ENCODE results near the gene TMOD3.
"Not testable (repeated sequence)": the region's sequence is repeated elsewhere in the genome, so short reads cannot be mapped to it uniquely, and the experiment has no call there.

The TMOD3 gene

GRCh38 chr15:51865317-51865716, 35.9 kb downstream of the TMOD3 start:
- DNase-seq = no peak

DNA sequence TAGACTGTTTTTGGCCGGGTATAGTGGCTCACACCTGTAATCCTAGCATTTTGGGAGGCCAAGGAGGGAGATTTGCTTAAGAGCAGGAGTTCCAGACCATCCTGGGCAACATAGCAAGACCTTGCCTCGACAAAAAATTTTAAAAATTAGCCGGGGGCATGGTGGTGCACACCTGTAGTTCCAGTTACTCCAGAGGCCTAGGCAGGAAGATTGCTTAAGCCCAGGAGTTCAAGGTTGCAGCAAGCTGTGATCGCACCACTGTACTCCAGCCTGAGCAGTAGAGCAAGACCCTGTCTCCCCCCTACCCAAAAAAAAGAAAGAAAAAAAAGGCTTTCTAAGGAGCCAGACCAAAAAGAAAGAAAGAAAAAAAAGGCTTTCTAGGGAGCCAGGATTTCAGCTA, 36.7 kb downstream of the TMOD3 start:
- no peak for DNase-seq

DNA sequence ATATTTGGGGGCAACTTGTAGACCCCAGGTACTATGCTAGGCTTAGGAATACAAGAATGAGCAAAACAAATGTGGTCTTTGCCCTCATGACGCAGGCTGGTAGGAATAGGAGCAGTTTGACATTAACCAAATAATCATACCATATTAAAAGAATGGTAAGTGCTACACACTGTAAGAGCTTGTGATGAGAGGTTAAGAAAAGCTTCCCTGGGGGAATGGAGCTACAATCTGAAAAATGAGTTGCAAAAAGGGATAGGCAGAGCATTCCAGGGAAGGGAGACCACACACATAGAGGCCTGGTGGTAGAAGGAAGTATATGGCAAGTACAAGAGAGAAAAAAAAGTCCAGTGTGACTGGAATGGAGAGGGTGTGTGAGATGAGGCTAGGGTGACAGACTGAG, 37.3 kb downstream of the TMOD3 start:
- no peak for DNase-seq

DNA sequence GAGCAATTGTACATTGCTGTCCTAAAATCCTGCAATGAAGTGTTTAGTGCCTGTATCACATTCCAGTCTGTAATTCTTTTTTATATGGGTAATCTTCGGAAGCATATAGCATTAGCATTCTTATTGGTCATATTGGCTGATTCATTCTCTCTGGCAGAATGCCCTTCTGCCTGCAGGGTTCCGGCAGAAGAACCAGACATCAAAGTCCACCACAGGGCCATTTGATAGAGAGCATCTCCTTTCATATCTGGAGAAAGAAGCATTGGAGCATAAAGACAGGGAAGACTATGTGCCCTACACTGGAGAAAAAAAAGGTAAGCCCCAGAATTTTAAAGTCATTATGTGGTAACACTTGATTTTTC, 39.6 kb downstream of the TMOD3 start:
- DNase-seq = no peak

GRCh38 chr15:51870774-51871173, 41.3 kb downstream of the TMOD3 start:
- DNase-seq = no peak

GRCh38 chr15:51874751-51875644, 45.5 kb downstream of the TMOD3 start:
- no peak for DNase-seq

DNA sequence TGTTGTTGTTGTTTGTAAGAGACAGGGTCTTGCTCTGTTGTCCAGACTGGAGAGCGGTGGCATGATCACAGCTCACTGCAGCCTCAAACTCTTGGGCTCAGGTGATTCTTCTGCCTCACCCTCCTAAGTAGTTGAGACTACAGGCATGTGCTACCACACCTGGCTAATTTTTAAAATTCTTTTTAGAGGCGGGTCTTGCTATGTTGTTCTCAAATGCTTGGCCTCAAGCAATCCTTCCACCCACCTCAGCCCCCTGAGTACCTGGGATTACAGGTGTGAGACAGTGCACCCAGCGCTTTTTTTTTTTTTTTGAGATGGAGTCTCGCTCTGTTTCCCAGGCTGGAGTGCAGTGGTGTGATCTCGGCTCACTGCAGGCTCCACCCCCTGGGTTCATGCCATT, 46.7 kb downstream of the TMOD3 start:
- DNase-seq = no peak

DNA sequence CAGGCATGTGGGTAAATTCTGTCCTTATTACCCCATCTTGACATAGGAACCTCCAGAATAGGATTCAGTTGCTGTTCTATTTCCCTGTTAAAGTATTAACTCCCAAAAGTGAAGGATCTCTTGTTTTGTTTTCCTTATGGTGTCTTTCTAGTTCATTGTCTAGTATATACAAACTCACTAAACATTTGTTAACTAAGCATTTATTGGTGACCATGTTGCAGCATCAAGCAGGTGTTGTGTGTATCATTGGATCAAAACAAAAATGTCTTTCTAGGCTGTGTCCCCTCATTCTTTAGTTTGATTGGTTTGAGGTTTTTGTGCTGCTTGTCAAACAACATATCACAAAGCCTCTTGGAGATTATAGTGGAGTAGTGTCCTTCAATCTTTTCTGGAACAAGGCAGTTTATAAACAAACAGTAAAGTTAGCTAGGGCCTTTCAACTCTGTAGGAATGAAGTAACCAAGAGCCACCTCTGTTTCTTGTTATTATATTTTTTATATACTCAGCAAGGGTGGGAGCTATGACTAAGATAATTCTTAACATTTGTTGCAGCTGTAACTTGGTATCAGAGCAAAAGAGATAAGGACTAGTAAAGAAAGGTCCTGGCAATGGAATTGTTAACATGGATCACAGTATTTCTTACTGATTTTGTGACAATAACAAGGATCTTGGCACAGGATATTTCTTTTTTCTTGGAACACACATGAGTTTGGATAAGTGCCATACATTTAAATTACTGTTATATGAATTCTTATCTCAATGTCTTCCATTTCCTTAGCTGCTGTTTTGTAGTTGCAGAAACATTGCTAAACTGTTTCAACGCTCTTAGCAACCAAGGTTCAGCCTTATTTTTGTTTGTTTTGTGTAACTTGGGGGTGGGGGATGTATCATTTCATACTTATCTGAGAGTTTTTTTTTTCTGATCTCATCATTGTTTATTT, 49.3 kb downstream of the TMOD3 start:
- DNase-seq = no peak

DNA sequence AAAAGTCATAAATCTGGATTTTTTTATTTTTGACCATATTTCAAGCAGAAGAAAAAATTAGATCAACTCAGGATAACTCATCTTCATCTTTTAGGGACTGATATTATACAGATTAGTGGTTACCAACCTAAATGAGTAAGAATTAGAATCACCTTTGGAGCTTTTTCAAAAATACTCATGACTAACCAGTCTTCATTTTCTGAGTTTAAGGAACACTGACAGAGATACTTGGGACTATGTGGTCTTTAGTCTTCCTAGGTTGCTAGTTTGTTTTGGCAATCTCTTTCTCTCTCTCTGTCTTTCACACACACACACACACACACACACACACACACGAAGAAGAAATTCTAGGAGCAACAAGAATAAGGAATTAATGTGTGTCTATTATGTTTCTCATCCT, 50.1 kb downstream of the TMOD3 start:
- DNase-seq = no peak

DNA sequence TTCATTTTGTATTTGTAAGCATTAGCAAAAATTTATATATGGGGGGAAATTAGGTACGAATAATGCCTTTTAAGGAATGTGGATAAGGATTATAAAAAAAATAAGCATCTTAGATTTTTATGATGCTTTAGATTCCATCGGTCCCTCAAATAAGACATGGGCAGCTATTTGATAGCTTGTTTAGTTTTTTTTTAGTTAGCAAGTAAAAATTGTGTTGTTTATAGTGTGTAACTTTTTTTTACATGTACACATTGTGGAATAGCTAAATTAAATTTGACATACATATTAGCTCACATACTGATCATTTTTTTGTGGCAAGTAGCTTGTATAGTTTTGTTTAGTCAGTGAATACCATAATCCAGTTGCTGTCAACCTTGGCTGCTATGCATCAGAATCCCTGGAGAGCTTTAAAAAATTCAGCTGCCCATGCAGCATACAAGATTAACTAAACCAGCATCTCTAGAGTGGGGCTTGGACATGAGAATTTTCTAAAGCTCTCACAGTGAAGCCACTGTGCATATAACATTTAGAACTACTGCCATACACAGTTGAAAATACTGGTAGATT, 53.9 kb downstream of the TMOD3 start:
- no peak for DNase-seq

DNA sequence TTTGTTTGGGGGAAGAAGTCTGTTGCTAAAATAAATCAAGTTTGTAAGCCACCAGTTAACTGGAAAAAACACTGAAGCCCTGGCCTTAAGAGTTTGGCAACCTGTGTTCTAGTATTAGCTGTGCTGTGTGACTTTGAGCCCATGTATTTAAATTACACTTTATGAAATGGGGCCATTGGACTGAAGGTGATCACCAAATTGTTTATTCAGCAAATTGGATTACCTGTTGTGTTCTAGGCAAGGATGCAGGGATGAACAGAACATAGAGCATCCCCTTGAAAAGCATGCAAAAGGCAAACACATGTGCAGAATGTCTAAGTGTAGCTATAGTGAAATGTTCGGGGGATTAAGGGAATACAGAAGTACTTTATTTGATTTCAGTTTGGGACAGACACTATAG, 54.6 kb downstream of the TMOD3 start:
- no peak for DNase-seq

DNA sequence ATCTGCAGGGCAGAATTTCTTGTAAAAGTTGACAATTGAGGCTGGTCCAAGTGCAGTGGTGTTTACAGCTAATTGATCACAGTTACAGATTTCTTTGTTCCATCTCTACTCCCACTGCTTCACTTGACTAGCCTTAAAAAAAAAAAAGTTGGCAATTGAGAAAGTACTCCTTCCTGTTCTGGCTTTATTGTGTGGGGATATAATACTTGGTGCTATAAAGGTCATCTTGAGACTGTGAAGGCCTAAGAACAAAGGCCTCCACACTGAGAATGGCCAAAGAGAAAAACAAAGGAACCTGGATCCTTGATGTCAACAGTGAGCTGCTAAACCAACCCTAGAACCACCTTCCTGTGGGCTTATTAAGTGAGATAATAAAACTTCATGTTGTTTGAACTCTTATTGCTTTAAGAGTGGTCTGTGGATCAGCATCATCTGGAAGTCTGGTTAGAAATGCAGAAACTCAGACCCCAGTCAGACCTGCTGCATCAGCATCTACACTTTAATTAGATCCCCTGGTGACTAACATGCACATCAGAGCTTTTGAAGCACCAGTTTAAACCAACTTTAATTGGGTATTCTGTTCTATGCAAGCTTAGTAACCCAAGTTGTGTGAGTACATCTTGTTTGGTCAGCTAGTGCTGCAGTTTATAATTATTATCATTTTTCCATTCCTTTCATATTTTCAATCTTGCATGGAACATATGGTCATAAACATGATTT, 55.2 kb downstream of the TMOD3 start:
- no peak for DNase-seq

GRCh38 chr15:51885758-51886157, 56.3 kb downstream of the TMOD3 start:
- not testable (repeated sequence) for DNase-seq

GRCh38 chr15:51887887-51888592, 58.6 kb downstream of the TMOD3 start:
- no peak for DNase-seq

DNA sequence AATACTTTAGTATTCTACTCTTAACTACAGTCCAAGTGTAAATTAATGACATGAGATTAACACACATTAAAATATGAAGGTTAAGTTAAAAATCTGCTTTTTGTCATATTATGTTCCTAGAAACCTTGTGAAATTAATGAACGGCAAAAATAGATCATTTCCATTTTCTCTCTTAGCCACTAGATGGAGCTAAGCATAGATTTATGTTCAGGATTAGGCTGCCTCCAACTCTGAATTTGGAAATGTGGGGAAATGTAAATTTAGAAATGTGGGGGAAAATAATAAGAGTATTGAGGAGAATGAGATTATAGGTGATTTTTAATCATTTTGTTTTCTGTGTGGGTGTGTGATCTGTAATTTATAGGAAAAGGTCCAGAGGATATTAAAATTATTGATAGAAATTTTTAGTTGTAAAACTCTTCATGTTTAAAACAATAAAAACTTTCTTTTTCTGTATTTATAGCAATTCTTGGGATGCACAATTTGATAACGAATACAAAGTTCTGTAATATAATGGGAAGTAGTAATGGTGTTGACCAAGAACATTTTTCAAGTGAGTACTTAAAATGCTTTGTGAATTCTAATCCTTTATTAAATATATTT, 59.2 kb downstream of the TMOD3 start:
- no peak for DNase-seq

DNA sequence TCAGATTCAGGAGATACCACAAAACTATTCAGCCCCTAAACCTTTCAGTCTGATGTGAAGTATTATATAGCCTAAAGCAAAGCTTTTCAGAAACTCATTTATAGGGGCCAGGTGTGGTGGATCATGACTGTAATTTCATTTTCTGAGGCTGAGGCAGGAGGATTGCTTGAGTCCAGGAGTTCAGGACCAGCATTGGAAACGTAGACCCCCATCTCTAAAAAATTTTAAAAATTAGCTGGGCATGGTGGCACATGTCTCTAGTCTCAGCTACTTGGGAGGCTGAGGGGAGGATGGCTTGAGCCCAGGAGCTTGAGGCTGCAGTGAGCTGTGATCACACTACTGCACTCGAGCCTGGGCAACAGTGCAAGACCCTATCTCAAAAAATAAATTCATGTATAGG, 60.0 kb downstream of the TMOD3 start:
- no peak for DNase-seq

DNA sequence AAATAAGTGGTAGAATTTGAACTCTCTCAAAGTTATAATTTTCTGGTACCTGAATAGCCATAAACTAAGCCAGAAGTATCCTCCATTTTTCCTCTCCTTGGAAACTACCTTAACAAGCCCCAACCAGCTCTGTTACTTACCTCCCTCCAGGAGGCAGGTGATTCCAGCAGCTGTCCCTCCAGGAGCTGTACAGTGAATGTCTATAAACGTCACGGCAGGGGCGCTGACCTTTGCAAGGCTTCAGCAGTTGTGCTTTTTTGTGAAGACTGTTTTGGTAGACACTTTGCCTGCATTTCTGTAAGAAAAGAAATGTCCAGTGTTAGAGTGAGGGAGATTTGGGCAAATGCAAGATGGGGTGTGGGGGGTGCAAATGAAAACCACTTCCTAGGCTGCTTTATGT, 75.0 kb downstream of the TMOD3 start:
- no peak for DNase-seq

DNA sequence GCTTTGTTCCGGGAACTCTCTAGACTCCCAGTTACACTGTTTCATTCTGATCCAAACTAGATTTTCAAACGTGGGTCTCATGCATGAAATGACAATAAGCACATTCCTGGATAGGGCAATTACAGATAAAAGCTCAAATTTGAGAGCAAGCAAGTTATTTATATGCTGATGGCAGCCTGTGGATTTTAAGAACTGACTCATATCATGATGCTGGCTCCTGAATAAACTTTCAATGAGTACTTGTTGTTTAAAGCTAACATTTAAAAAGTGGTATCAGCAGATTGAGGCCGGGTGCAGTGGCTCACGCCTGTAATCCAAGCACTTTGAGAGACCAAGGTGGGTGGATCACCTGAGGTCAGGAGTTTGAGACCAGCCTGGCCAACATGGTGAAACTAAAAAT, 75.5 kb downstream of the TMOD3 start:
- DNase-seq = no peak

DNA sequence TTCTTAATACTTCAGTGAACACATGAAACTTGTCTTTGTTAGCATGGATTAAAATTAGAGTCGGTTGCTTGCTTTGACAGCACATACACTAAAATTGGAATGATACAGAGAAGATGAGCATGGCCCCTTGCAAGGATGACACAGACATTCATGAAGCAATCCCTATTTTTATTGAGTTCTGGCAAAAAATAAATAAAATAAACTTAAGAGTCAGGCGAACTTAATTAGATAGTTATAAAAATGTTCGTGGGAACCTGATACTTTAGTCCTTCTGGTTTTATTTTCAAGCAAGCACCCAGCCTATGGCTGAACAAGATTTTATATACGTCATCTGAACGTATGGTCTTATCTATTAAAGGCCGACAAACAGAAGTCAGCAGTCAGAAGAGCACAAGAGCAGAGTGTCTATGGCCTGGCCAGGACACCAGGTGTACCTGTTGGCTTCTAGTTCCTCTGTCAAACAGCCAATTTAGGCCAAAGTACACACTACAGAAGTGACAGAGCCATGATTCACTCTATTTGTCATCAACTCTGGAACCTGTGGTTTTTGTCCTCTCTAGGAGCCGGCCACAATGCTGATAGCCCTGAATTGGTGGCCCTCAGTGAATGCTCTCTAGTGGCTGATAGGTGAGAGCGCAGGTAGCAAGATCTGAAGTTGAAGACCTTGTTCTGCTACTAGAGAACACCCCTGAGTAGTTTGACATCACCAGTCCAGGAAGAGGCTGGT, 77.8 kb downstream of the TMOD3 start:
- no peak for DNase-seq

GRCh38 chr15:51908316-51908715, 78.9 kb downstream of the TMOD3 start:
- no peak for DNase-seq

- no peak for DNase-seq
These were observed 80.1 kb downstream of the TMOD3 start for GRCh38 chr15:51909584-51909983.

Data from activated CD4-positive, CD25-positive, alpha-beta regulatory T cell (primary cell).